ENCODE data around the gene CCL4L2.
A peak's percentile ranks its signal among the peaks of the same experiment; 100 is the strongest.
"Not testable (repeated sequence)": the region's sequence is repeated elsewhere in the genome, so short reads cannot be mapped to it uniquely, and the experiment has no call there.

CCL4L2 gene

DNA sequence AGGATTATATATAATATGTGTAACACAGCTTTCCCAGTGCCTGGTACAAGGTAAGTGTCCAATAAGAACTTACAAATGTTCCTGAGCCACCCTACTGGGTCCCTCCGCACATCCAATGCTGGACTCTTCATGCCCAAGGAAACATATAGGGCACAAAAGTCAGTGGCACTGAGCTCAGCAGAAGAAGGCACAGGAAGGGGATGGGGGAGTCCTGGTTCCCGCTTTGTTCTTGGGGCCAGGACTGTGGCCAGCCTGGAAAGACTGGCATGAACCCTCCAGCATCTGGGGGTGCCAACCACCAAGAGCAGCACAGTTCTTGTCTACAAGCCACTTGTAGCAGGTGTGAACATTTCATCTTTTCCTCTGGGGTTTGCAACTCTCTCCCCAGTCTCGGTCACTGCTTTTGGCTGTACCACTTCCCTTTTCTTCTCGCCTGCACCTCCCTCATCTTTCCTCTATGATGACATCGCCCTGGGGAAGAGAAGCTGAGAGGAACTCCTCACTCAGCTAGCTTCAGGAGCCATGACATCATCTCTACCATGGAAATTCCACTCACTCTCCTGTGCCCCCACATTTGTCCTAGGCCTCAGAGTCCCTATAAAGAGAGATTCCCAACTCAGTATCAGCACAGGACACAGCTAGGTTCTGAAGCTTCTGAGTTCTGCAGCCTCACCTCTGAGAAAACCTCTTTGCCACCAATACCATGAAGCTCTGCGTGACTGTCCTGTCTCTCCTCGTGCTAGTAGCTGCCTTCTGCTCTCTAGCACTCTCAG, at the start of gene CCL4L2:
Gene CCL4L2, plus strand, starts transcription at position 625 of the 773 bp plus-strand sequence.
- DNase-seq (ENCODE audit: low spot score): not testable (repeated sequence)

DNA sequence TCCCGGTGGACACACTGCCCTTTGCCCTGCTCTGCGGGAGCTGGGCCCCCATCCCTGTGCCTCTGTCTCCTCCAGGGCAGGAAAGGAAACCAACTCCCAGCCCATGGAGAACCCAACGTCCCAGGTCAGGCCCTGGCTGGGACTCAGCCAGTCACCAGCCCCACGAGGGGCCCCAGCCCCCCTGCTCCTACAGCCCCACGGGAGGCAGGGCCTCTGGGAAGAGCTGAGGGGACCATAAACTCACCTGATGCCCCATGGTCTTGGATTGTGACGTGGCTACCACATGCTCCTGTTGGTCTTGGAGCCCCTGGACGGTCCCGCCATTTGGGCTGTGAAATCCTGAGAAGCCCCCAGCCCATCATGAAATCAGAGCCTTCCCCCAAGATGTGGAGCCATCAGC, 42.0 kb upstream of the CCL4L2 start:
- DNase-seq (ENCODE audit: low spot score): not testable (repeated sequence)

DNA sequence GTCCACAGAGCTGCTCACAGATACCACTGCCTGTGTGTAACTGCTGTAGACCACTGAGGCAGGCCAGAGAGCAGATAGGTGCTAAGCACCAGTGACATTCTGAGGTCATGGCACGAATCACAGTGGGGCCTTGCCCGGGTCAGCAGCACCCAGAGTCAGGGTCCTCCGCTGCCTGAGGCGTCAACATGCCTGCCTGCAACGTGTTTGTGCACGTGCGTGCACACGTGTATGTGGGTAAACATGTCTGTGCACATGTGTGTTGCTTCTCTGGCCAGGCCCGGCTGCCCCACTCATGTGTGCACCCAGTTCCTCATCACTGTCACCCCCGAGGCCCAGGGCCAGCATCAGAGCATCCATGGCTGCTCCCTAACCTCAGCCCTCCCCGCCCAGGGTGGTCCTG, 34.3 kb upstream of the CCL4L2 start, which contains the start of gene TBC1D3B:
Gene TBC1D3B, minus strand, starts transcription at position 101 of the 400 bp plus-strand sequence. CDS start 1,586 bp downstream, outside the sequence.
- not testable (repeated sequence) for DNase-seq (ENCODE audit: low spot score)

DNA sequence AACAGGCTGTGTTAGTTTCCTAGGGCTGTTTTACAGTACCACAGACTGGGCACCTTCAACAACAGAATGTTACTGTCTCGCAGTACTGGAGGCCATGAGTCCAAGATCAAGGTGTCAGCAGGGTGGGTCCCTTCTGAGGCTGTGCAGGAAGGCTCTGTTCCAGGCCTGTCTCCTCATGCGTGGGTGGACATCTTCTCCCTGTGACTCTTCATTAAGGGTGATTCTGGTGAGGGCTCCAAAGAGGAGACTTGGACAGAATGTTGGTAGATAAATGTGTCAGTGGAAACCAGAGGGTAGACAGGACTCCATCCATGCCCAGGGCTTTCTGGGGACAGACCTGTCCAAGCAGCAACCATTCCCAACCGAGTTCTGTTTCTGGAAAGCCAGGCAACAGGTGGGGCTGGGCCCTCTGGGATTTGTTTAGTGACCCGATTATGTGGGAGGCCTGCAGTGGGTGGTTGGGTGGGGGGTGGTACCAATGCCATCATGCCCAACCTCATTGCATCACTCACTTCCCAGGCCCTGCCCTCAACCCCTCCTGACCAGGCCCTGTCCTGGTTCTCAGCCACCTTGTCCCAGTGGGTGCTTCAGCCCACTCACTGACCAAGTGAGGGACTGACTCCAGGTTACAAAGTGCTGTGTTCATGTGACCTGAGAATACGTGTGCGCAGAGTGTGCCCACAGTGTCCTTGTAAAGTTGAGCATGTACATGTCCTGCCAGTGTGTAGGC, 29.3 kb upstream of the CCL4L2 start:
- not testable (repeated sequence) for DNase-seq (ENCODE audit: low spot score)

DNA sequence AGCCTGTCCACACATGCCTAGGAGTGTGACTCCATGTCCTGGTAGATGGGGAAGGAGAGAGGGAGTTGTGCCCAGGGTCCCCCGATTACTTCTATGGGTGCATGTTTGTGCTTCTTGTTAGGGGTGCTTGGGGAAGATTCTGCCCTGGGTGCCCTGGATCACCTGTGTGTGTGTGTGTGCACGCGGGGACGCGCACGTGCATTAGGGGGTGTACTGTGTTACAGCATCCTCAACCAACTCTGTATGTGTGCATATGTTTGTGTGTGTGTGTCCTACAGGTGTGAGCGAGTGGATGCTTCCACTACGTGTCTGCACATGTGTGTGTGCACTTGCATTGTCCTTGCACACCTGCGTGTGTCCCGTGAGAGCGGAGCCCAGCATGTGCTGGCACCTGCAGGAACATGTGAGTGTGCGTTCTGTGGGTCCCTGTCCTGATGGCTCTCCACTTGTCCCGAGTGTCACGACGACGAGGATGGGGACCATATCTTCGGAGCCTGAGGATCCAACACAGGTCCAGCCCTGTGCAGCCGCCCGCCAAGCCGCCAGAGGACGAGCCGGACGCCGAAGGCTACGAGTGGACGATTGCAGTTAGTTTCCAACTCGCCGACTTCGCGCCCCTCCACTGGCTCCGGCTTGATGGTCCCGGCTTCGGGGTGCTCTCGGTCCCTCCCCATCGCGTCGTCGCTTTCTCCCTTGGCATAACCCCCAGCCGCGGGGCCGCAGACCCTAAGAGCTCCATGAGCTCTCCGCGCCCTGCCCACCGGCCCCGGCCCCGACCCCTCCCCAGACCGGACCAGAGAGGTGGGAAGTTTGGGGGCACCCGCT, 28.5 kb upstream of the CCL4L2 start:
- DNase-seq (ENCODE audit: low spot score): no peak

DNA sequence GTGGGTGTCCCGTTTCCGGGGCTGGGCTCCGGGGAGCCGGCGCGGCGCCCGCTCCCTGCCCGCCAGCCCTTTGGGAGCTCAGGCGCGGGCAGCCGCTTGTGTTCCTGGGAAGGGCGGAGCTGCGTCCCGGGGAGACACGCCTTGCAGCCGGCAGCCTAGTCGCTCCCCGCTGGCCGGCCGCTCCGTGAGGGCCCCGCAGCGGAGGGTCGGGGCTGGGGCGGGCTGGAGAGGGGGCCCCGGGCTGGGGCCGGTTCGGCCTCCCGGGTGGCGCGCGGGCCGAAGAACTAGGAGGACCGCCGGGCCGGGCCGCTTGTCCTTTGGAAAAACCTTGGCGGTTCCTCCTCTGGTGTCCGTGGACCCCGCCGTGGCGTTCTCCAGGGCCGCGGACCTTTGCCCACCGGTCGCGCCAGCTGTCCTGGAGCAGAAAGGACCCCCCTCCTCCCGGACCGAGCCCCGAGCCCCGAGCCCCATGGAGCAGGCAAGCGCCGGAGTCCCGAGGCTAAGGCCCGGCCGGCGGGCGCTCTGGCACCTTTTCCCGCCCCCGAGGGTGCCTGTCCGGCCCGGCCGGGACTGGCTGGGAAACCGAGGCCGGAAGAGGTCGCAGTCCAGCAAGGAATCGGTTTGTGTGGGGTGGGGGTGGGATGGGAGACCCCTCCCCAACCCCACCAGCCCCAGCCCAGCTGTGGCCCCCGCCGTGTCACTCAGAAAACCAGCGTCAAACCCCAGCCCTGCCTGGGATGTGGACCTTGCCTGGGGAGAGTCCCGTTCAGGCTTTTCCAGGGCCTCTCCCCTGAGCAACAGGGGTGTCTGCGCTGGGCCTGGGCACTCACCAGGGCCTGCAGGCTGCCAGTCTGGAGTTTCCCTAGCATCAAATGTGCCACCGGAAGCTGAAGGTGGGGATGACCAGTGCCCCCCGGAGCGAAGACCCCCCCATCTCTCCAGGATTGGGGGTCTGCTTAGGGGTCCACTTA, 27.6 kb upstream of the CCL4L2 start:
- DNase-seq (ENCODE audit: low spot score): no peak

DNA sequence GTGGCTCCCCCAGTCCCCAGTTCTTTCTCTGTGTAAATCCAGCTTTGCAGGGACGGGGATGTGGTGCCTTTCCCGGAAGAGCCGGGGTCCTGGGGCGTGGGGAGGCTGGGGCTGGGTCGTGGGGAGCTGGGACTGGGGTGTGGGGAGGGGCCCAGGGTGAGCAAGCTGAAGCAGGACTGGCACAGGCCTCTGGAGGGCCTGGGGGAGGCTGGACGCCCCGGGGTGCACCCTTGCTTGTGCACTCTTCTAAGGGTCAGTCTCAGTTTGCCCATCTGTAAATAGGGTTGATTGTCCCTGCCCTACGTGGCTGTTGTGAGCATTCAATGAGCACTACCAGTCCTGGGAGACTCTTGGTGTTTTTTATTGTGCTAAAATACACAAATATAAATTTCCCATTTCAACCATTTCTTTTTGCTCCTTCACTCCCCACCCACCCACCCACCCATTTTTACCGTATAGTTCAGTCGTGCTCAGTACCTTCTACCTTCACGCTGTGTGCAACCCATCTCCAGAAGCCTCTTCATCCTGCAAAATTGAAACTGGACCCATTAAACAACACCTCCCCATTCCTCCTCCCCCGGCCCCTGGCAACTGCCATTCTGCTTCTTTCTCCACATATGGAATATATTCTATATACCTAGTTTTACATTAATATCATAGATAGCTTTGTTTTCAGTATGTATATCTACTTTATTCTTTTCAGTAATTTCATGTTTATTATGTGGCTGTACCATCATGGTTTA, 26.7 kb upstream of the CCL4L2 start:
- DNase-seq (ENCODE audit: low spot score): no peak

DNA sequence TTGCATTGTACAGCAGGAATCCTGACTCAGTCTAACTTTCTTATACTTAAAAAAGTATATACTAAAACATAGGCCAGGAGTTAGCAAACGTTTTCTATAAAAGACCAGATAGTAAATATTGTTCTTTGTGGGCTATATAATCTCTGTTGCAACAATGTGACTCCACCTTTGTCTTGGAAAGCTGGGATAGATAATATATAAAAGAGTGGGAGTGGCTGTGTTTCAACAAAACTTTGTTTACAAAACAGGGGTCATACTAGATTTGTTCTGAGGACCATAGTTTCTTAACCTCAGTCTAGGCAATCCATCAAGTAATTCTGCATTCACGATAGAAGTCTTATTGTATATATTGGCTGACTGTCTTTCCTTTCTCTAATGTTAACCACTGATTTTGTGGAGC, 25.4 kb upstream of the CCL4L2 start:
- no peak for DNase-seq (ENCODE audit: low spot score)

DNA sequence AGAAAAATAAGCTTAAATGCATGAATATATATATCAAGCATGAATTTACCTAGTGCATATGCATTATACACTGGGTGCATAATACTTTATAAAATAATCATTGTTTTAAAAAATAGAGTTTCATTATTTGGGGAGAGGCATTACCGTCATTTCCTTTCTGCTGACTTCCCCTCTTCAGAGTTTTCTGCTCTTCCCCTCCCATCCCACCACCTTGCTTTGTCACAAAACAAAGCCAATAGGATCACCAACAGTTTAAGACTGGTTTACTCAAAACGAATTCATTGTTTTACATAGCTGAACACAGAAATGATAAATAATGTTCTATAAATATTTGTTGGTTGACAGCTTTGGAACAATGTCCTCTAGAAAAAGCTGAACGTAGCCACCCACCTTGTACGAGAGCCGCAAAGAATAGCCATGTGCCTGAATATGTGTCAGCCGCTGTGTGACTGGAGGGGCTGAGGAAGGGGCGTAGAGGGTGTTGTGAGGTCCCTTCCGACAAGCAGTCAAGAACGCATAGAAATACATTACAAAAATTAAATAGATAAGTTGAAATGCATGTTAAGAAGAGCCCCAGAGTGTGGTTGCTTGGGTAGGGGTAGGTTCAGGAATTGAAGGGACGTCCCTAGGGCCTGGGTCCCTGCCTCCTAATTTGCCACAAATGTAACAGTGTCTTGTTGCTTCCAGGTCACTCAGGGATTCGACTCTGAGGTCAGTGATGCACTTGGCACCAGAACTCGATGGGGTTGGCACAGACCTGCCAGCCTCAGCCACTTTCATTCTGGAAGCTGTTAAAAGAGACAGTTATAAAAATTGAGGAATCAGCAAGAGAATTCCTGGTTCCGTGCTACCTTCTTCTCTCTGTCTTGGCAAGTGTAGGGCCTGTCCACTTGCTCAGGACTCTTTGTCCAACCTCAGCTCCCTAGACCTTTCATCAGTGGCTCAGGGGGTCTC, 23.8 kb upstream of the CCL4L2 start:
- not testable (repeated sequence) for DNase-seq (ENCODE audit: low spot score)

DNA sequence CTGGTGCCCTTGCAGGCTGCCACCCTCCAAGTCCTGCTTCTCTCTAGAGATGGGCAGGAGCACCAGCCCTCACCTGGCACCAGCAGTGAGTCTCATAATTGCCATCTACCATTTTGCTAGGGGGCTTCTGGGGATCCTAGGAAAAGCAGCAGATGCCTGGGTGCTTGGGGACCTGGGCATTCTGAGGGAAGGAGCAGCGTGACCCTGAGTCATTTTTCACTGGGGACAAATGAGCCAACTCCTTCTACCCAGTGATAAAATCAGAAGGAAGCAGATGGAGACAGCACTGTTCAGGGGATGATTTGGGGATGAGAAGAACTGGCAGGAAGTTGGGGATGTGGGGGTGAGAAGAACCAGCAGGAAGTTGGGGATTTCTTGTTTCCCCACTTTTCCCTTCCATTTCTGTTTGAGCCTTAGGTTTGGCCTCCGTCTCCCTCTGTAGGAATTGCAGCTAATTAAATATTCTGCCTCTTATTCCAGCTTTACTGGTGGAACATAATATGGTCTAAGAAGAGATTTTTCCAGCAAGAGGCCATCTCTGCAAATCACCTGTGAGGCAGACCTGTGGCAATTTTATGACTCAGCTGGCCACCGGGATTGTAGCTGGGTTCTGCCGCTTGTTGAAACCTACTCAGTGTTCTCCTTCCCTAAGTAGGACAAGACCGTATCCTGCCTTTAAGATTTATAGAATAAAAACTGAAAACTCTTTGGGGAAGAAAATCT, 22.8 kb upstream of the CCL4L2 start:
- not testable (repeated sequence) for DNase-seq (ENCODE audit: low spot score)

DNA sequence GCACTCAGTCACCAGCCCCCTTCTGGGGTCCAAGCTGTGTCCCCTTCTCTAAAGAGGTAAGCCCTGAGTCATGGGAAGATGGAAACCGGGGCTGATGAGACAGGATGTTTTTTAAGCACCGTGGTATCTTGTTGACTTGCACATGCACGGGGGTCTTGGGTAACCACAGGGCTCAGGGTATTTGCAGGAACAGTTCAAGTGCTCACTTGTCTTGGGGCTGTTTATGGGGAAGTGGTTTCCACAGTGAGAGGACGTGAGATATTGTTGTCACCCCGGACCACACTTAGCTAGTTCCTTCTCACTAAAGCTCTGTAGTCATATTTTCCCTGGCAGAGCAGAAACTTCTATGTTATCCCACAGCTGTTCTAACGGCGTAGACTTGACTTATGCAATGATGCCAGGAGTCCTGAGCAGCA, 22.0 kb upstream of the CCL4L2 start:
- DNase-seq (ENCODE audit: low spot score): peak; percentile 64

DNA sequence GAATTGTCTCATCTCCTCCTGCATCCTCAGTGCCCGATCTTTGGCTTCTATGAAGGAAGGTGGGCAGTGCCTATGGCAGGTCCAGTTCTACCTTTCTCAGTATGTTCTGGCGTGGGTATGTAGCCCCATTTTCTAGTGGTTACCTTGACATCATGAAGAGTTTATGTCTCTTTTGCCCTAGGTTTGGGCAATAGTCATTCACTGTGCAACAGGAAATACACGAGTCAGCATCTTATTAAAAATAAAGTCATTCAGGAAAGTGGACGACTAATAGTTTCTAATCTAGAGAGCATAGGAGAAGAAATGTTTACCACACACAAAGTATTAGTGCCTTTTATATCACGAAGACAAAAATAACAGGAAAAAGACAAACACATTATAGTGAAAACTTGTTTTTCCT, 20.9 kb upstream of the CCL4L2 start:
- not testable (repeated sequence) for DNase-seq (ENCODE audit: low spot score)

DNA sequence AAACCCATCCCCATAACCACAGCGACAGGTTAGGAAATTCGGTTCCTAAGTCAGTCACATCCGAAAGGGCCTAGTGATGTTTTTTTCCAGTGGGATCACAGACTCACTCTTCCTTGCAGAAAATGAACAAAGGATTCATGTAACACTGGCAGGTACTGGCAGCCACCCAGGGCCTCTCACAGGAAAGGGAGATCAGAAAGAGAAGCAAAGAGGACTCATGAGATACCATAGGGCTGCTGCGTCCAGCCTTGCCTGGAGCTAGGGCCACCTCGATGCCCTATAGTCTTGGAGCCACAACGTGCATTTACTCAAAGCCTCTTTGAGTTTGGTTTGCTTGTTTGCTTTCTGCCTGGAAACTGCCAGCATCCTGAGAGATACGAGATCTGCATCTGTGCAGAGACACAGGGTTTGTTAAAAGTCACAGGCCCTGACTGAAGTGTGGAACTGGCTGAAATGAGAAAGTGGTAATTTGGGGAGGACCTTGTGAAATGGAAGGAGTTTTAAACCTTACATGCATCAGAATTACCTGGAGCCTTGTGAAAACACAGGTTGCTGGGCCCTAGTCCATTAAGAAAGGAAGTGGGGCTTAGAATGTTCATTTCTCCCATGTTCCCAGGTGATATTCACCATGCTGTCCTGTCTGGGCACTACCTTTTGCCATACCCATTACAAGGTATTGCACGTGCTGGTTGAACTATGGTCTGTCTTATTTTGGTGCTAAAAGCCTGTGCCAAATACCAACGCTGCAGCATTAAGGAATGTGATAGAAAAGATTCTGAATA, 20.1 kb upstream of the CCL4L2 start:
- DNase-seq (ENCODE audit: low spot score): not testable (repeated sequence)

DNA sequence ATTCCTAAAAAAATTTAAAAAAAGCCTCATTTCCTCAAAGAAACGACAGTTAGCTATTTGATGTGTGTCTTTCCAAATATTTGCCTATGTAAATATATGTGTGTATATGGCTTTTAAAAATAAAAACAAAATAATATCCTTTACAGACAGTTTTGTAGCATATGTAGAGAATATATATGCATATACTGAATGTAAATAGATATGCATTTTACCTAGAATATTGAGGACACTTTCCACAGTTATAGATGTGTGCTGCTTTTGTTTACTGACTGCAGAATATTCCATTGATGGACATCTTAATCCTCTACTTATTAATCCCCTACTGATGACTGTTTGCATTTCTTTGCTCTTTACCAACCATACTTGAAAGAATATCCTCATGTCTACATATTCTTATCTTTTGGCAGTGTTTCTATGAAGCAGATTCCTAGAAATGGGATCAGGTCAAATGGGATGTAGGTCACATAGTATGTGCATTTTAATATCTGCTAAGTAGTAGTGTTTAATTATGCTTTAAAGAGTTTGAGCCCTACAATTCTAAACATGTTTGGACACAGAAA, 17.6 kb upstream of the CCL4L2 start:
- DNase-seq (ENCODE audit: low spot score): no peak

DNA sequence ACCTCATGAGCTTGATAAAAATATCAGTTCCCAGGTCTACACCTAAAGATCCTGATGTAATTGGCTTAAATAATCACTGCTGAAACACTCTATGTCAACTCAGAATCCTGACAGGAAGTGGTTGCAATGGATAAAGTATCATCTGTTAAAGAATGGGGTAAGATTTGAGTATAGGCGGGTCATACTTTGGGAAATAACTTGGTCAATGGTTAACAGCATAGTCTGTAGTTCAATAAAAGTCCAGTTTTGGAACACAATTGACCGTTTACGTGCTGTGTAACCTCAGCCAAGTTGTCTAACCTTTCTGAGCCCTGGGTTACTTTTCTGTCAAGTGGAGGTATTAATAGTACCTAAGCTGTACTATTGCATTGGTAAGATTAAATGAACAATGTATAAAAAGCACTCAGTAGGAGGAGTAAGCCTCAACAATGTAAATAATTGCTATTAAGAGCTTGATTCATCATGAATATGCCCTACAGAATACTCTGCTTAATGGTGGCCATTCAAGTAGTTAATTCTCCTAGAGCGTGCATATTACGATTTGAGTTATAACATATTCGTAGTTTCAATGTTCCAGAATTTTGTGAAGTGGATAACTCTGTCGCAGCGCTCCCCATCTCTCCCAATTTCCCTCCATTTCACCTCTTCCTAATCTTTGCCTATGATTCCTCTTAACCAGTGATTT, 16.6 kb upstream of the CCL4L2 start:
- not testable (repeated sequence) for DNase-seq (ENCODE audit: low spot score)

DNA sequence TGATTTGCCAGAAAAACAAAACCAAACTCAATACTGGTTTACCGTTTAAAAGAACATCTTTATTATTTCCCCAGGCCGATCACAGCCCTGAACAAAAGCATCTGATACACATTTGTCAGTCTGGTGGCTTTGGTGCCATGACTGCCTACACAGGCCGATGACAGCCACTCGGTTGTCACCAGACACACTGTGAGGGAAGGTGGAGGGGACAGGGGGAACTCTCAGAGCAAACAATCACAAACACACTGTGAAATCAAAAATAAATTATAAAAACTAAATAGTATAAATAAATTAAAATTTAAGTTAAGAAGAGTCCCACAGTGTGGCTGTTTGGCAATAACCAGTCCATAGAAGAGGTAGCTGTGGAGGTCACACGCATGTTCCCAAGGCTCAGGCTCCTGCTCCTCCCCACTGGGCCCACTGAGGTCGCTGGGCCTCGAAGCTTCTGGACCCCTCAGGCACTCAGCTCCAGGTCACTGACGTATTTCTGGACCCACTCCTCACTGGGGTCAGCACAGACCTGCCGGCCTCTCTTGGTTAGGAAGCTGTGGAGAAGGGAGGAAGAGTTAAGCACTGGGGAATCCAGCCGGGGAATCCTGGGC, 15.9 kb upstream of the CCL4L2 start:
- DNase-seq (ENCODE audit: low spot score): not testable (repeated sequence)
